DND-41 (cell line): ENCODE data around the gene CYP4F3.
"Not testable (repeated sequence)": the region's sequence is repeated elsewhere in the genome, so short reads cannot be mapped to it uniquely, and the experiment has no call there.

Source experiments
- ATAC-seq: fragments of 200-7000 bp; cut with Tn5 transposase; 3 replicates; pipeline ENCODE4 v1.9.1; 2021; ENCODE audit warnings: low read depth; ENCODE audit not compliant: insufficient read depth
- DNase-seq: peaks from one replicate; pipeline ENCODE4 v3.0.0-alpha.2; 2020
- H2AFZ ChIP-seq: 2 replicates; pipeline ENCODE4 v1.6.0; 2012; ENCODE audit warnings: low read depth, low read length
- H3K27ac ChIP-seq: 2 replicates; pipeline ENCODE4 v1.5.1; 2012; ENCODE audit warnings: low read length, inconsistent platforms
- H3K27me3 ChIP-seq: fragments of 200-600 bp; sonication (generic); 2 replicates; pipeline ENCODE4 v1.6.0; 2012; ENCODE audit warnings: low read length, mild to moderate bottlenecking, inconsistent platforms; ENCODE audit not compliant: insufficient read depth, poor library complexity
- H3K36me3 ChIP-seq: 2 replicates; pipeline ENCODE4 v1.5.1; 2012; ENCODE audit warnings: low read length, inconsistent platforms; ENCODE audit not compliant: insufficient read depth
- H3K4me1 ChIP-seq: 2 replicates; pipeline ENCODE4 v1.5.1; 2012; ENCODE audit warnings: mild to moderate bottlenecking, low read length; ENCODE audit not compliant: insufficient read depth
- H3K4me2 ChIP-seq: 2 replicates; pipeline ENCODE4 v1.6.0; 2012; ENCODE audit warnings: mild to moderate bottlenecking, moderate library complexity, low read length, inconsistent platforms; ENCODE audit not compliant: insufficient read depth
- H3K4me3 ChIP-seq, 2 experiments: fragments of 200-600 bp in 1 of 2; shearing (Covaris generic) in 1 of 2; 2 replicates each; pipeline ENCODE4 v1.5.1; 2012 to 2016; ENCODE audit warnings: inconsistent platforms in 2 of 2, low read length in 2 of 2, mild to moderate bottlenecking in 2 of 2, low read depth in 1 of 2, moderate library complexity in 1 of 2
- H3K79me2 ChIP-seq: 2 replicates; pipeline ENCODE4 v1.6.0; 2012; ENCODE audit warnings: low read length, inconsistent platforms; ENCODE audit not compliant: insufficient read depth
- H3K9ac ChIP-seq: 2 replicates; pipeline ENCODE4 v1.6.0; 2012; ENCODE audit warnings: low read depth, mild to moderate bottlenecking, inconsistent platforms, low read length, moderate library complexity
- H3K9me3 ChIP-seq: 2 replicates; pipeline ENCODE4 v1.5.1; 2012; ENCODE audit warnings: low read length, moderate library complexity, mild to moderate bottlenecking, inconsistent platforms; ENCODE audit not compliant: insufficient read depth, severe bottlenecking
- H4K20me1 ChIP-seq: 2 replicates; pipeline ENCODE4 v1.6.0; 2012; ENCODE audit warnings: low read length; ENCODE audit not compliant: insufficient read depth
- CTCF ChIP-seq: IDR thresholded peaks from 2 replicates; pipeline ENCODE4 v1.5.1; 2012; ENCODE audit warnings: borderline replicate concordance, low read length, moderate library complexity, mild to moderate bottlenecking; ENCODE audit not compliant: poor library complexity, severe bottlenecking; ENCODE audit errors: extremely low read depth
- EZH2 ChIP-seq: IDR thresholded peaks from 3 replicates; pipeline ENCODE4 v1.6.1; 2012; ENCODE audit warnings: borderline replicate concordance, low read depth, mild to moderate bottlenecking, moderate library complexity, low read length, inconsistent platforms; ENCODE audit not compliant: severe bottlenecking

Gene CYP4F3

GRCh38 chr19:15595069-15595468 lies 45.6 kb upstream of the CYP4F3 start:
- no peak for ATAC-seq
- H3K27me3 ChIP-seq = no peaks in the 10 kb centered on the region
- no peaks in the 10 kb centered on the region for H3K9me3 ChIP-seq
- no peak overlapping the region for H3K4me2 ChIP-seq
- H3K27ac ChIP-seq = no peak overlapping the region
- H4K20me1 ChIP-seq = no peaks in the 10 kb centered on the region
- no peak overlapping the region for H3K9ac ChIP-seq
- H2AFZ ChIP-seq = no peak overlapping the region
- no peak overlapping the region for H3K4me3 ChIP-seq
- no peaks in the 10 kb centered on the region for H3K79me2 ChIP-seq
- H3K36me3 ChIP-seq = no peaks in the 10 kb centered on the region
- no peak for DNase-seq
- no peaks in the 10 kb centered on the region for H3K4me1 ChIP-seq
- TF ChIP-seq EZH2 (no peak), CTCF (no peak)

- H3K9ac ChIP-seq, H3K4me2 ChIP-seq, ATAC-seq, H3K36me3 ChIP-seq, H3K9me3 ChIP-seq, H2AFZ ChIP-seq, H3K4me1 ChIP-seq, DNase-seq, H3K4me3 ChIP-seq, H3K27ac ChIP-seq, H3K79me2 ChIP-seq, H4K20me1 ChIP-seq, H3K27me3 ChIP-seq: not testable (repeated sequence)
Observed at GRCh38 chr19:15607978-15608925, 32.4 kb upstream of the CYP4F3 start.

- Histone ChIP-seq H3K4me2 (no peak overlapping the region), H3K4me1 (no peaks in the 10 kb centered on the region), H3K4me3 (no peak overlapping the region), H3K9ac (no peak overlapping the region), H3K9me3 (no peaks in the 10 kb centered on the region), H3K27ac (no peak overlapping the region), H4K20me1 (no peaks in the 10 kb centered on the region), H3K79me2 (no peaks in the 10 kb centered on the region), H3K27me3 (no peaks in the 10 kb centered on the region), H2AFZ (no peak overlapping the region), H3K36me3 (no peaks in the 10 kb centered on the region)
- no peak for TF ChIP-seq CTCF
- no peak for TF ChIP-seq EZH2
- ATAC-seq = no peak
- DNase-seq = no peak
Observed at GRCh38 chr19:15609261-15609660, 31.4 kb upstream of the CYP4F3 start.

- Histone ChIP-seq H3K9me3 (no peaks in the 10 kb centered on the region), H2AFZ (no peak overlapping the region)
Observed at GRCh38 chr19:15612342-15612741, 28.4 kb upstream of the CYP4F3 start.

More at GRCh38 chr19:15612342-15612741, 28.4 kb upstream of the CYP4F3 start:
- Histone ChIP-seq H3K27me3 (no peaks in the 10 kb centered on the region), H3K27ac (no peak overlapping the region), H4K20me1 (no peaks in the 10 kb centered on the region), H3K79me2 (no peaks in the 10 kb centered on the region), H3K4me1 (no peaks in the 10 kb centered on the region), H3K36me3 (no peaks in the 10 kb centered on the region), H3K4me2 (no peak overlapping the region), H3K4me3 (no peak overlapping the region), H3K9ac (no peak overlapping the region)
- TF ChIP-seq CTCF (no peak), EZH2 (no peak)
- ATAC-seq = no peak
- DNase-seq = no peak
